GM18873 (cell line): ENCODE data around the gene FSTL4.

Experiments used
- ATAC-seq: cut with Tn5 transposase; IDR thresholded peaks from one replicate; pipeline ENCODE4 v1.9.1; 2021; ENCODE audit warnings: mild to moderate bottlenecking, moderate library complexity, moderate number of reproducible peaks; ENCODE audit not compliant: unreplicated experiment, low FRiP score

Gene FSTL4

DNA sequence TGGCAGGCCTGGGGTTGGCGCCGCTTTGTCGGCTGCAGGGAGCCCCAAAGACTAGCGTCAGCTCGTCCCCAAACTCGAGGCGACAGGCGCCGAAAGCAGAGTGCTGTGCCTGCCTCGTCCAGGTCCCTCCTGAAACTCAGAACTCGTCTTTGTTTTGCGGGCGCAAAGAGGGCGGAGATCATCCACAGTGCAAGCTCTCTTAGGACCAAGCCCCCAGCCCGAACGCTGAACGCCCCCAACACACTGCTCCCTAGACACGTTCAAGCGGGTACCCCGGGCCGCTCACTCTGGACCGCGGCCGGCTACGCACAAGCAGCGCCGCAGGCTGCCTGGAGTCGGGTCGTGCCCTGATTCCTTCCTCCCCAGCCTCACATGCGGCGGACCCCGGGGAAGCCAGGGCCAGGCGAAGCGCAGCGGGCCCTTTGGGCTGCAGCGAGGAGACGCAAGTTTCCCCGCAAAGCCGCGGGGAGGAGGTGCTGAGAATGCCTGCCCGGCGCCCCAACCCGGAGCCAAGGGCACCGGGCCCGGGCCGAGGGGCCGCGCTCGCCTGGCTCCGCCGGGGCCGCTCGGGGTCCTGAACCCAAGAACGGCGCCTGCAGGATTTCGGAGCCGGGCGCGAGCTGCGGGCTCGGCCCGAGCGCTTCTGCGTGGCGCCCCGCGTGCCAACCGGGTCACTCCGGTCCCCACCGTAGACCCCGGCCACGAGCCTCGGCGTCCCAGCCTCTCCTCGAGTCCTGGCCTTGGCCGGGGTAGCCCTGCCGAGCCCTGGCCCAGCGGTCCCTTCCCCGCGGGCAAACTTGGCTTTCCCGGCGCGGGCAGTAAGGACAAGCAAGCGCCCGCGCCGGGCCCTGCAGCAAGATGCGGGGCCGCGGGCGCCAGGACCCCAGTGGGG is 738 bp downstream of the FSTL4 start:
- no peak for ATAC-seq

DNA sequence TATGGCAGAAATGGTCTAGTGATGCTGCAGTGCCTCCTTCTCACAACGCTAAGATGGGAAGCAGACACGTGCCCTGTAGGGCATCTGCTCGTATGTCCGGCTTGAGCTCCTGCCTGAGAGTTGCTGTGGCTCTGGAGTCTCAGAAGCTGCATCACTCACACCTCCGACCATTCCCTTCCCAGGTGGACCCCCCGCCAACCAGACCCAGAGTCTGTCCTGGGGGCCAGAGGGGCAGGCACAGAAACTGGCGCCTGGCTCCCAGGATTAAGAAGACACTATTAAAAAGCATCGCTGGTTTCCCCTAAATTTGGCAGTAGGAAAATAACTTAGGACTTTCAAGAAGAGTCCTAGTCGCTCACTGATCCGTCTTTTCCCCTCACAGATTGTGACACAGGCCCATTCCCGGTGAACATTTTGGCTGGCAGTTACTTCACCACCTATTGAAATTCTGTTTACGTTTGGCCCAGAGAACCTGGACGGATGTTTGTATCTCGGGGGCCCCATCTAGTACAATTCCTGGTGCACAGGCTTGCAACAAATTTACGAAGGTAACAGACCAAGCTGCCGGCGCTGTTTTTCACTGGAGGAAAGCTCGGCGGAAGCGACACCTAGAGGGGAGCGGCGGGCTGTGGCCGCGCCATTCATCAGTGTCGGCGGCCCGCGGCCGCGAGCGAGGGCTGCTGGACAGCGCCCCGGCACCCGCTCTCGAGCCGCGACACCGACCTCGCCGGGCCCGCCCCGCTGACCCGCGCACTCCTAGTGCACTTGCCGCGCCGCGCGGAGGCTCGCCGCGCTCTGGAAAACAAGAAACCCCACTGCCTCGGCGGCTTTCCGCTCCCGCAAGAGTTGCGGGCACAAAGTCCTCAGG is 1.6 kb downstream of the FSTL4 start:
- ATAC-seq, result no peak

DNA sequence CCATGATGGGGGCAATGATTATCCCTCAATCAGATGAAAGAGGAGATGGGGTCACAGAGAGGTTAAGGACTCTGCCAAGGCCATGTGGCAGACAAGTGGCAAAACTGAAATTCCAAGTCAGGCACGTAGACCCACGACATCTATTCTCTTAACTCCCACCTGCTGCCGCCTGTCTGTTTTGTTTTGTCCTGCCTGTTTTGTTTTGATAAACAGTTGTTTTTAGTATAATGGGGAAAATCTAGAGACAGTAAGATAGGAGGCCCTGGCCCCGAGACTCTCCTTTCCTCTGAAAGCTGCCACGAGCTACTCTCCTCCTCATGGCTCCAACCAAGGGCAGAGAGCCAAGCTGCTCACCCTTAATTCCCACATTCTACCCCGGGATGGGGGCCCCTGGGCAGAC is 4.9 kb downstream of the FSTL4 start:
- ATAC-seq, result no peak

DNA sequence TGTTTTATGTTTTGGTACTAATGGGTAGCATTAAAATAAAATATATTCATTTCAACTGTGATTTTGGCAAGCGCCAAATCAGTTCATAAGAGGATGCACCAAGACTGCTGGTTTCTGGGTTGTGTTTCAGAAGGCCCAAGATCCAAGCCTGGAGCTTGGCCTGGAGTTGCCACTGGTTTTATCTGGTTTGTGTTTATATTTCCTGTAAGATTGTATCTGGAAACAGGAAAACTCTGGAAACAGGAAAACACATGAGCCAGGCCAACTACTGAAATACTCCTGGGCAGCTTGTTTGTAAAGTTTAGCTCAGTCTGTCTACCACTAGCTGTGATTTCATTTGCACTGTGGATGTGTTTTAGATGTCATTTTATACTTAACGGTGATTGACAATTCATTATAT is 5.5 kb downstream of the FSTL4 start:
- no peak for ATAC-seq

DNA sequence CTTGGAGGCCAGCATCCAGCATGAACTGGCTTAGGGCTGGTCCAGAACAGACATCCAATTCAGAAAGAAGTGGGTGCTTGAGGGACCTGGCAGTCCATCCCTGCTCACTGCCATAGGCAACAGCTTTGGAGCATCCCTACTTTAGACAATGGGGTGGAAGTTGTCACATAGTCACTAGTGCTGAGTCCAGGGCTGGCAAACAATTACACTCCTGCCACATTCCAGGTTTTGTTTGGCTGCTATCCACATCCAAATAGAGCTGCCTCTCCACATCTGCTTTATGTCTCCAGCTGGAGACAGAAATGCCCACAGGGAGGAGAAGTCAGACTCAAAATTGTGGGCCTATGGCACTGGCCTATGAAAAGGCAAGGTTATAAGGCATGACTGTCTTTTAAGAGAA is 7.0 kb downstream of the FSTL4 start:
- no peak for ATAC-seq

DNA sequence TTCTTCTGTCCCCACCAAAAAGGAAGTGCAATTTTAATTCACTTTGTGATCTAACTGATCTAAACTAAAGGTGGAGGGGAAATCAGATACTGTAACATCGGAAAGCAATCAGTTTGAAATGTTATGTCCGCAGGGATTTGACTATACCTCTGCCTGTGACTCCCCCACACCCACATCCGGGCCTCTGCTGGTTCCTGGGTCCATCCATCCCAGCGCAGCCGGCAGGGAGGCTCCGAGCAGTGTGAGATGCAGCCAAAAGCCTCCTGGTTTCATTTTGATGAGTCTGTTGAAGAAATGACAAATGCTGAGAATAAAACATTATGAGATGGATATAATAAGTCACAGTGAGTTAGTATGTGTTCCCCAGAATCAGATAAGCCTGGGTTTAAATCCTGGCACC is 8.6 kb downstream of the FSTL4 start:
- no peak for ATAC-seq

DNA sequence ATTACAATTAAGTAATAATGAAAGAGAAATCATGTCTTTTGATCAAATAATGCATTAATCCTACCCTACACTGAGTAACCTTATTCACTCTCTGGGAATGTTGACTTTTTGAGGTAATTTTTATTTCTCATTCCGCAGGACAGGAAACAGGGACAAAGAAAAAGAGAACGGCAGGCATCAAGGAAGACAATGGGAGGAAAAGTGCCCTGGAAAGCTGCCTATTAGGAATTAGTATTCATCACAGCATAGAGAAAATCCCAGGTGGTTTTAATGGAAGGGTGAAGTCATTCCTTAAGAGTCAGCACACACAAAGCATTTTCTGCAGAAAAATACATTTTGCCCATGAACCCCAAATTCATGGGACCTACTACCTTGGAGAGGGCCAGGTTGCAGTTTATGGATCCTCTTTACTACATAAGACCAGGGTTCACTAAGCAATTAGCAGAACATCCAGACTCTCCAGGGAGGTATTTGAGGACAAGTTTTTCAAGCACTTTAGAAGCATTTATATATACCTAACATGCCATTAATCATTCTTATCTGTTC is 9.4 kb downstream of the FSTL4 start:
- ATAC-seq, result no peak

DNA sequence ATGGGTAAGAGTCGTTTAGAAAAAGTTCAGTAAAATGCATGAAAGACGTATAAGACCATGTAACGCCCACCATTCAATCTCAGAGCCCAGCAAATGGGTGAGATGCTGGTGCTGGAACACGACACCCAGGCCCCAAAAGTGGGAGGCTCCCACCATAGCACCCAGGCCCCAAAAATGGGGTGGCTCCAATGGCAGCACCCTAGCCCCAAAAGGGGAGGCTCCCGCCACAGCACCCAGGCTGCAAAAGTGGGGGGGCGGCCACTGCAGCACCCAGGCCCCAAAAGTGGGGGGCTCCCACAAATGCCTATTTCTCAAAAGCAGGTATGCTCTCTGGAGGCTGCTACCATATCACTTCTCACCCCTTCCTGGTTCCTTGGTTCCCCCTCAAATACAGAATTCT is 12.7 kb downstream of the FSTL4 start:
- no peak for ATAC-seq

DNA sequence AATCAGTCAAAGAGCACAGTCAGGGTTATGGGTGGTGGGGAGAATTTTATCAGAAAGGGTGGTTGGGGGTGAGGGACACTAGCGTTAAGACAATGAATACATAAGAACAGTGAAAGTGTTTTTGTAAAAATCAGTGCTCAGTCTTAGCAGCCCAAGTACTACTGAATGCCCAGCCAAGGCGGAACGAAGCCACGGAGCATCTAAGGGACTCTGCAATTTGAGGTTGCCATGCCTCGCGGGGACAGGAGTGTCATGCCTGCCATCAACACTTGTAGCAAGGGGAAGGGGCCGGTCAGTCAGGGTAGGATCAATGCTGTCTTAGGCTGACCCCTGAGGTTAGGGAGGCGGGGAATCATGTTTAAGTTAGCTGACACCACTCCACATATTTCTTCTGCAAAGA is 13.3 kb downstream of the FSTL4 start:
- no peak for ATAC-seq

DNA sequence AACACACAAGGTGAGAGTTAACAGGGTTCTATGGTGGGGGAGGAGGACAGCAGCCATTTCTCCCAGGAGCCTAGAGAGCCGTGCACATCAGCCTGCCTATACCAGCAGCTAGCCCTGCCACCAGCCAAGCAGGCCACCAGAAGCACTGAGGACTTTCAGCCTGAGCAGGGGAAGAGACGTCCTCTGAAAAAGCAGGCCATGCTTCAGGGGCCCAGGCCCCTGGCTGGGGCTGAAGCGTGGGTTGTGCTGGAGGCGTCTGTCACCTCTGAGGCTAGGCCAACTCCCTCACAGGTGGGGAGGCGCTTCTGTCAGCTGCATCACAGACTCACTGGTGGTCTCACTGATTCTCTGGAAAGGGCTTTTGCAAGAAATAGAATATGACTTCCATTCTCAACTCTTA is 16.3 kb downstream of the FSTL4 start:
- no peak for ATAC-seq

DNA sequence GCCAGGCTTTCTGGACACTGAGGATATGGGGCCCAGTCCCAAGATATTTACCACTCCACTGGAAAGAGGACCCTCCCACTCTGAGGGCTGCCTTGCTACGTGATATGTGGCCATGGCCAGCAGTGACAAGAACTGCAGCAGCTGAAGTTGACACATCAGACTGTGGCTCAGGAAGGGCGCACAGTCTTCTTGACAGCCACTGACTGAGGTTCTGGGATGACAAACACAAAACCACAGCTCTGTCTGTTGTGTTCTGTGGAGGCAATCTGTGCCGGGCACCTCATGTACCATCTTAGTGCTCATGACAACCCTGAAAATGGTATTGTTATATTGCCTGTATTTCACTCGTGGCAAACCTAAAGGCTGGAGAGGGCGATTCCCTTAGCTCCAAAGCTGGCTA is 16.9 kb downstream of the FSTL4 start:
- ATAC-seq, result no peak

DNA sequence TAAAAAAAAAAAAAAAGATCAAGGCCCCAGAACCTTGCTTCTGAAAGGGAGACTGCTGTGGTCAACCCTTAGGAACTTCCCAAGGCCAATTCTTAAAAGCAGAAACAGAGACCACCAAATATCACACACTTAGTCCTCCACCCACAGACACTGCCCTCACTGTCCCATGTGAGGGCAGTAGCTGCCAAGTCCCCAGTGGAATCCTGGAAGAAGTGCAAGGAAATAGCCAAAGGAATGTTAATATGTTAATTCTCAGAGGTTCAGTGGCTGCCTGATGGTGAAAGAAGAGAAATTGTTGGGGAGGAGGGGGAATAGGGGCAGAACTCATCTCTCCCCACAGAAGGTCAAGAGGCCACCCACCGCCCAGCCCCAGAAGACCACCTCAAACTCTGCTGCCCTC is 23.1 kb downstream of the FSTL4 start:
- ATAC-seq, result no peak

DNA sequence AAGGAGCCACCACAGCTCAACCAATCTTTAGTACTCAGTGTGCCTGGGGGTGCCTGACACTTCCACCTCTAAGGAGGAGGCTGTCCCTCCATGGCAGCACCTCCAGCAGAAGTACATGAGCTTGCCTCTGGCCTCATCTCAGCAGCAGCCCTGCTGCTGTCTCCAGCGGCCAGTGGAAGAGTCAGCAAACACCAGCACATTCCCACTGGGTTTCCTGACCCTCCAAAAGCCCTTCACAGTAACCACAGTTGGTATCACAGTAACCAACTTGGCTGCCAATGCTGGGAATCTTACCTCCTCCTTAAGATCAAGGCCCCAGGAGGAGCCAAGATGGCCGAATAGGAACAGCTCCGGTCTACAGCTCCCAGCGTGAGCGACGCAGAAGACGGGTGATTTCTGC is 29.4 kb downstream of the FSTL4 start:
- ATAC-seq, result no peak

DNA sequence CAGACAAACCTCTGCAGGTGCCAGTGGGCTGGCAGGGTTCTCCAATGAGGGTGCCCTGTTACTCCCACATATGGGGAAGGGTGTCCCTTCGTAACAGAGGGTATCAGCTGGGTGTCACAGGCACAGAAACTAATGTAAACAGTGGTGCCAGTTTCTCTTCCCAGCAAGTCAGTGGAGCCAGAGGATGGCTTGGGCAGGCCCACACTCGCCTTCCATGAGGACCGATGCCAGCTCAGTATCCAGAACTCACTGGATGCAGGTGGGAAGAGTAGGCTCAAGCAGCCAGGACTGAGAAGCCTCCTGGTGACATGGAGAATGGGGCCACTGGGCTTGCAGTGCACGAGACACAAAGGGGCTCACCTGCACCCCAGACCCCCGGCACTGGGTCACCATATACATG is 30.4 kb downstream of the FSTL4 start:
- ATAC-seq, result no peak

DNA sequence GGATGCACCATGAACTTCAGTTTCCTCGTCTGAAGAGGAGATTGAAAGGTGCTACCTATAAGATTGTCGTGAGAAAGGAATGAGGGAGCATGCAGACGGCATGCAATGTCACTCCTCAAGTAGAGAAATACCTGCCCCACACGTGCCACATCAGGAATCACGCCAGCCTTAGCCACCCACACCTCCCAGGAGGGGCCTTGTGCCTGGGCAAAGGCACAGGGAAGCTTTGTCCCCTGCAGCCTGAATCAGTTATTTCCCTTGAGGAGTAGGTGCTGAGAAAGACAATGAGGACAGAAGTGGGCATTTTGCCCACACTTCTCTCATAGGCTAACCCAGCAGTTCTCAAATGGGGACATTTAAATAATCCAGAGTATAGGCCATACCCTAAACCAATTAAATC is 31.0 kb downstream of the FSTL4 start:
- no peak for ATAC-seq

DNA sequence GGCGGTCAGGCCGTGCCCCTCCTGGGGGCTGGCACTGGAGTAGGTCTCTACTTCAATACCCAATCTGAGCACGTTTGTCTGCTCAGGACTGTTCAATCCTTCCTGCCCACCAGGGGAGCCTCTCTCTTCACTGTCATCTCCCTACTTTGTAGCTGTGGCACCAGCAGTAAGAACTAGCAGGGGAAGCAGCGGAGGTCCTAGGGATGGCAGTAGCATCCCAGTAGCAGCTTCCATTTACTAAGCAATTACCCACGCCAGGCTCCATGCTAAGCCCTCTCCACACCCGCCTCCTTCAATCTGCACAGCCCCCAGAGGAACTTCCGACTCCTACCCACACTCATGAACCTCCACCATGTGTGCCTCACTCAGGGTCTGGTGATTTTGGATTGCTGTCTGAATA is 31.7 kb downstream of the FSTL4 start:
- ATAC-seq, result no peak

DNA sequence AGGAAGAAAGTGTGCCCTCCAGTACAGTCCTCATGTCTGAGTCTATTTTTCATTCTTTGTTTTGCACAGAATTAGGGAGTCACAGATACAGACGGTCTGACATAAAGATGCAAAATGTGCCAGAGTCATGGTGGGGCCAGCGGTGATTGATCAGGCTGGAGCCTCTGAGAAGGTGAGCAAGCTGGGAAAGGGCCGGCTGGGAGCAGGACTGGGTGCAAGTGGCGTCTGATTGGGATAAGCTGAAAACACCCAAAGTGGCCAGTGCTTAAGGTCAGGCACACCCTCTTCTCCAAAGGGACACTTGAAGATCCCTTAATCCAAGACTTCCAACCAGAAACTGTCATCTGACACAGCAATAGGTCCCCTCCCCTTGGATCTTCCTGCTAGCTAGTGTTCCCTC is 32.6 kb downstream of the FSTL4 start:
- ATAC-seq, result no peak

DNA sequence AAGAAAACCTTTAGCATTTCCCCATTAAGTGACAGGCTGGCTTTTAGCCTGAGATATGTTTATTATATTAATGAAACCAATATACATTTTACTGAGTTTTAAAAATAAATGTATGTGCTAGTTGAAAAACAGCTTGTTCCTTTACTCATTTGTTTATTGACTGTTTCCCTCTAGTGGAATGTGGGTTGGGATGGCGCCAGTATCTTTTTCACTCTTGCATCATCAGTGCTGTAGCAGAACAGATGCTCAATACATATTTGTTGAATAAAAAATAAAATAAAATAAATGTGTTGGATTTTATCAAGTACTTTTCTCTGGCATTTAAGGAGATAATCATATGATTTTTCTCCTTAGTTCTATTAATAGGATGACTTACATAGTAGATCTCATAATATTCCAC is 43.0 kb downstream of the FSTL4 start:
- no peak for ATAC-seq

DNA sequence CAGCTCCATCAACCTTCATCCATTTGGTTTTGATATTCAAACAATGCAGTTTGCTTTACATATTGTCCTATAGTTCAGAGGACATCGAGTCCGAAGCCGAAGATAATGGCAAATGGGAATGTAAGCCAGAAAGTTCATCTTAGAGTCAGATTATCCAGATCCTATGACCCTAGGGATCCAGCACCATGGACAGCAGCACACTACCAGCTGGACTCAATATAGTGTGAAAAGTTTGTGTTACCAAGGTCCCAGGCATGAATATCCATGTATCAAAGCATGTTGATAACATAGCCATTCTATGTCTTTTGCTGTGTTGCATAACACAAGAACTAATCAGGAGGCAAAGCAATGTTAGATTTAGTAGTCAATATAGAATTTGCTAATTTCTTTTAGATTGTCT is 46.3 kb downstream of the FSTL4 start:
- no peak for ATAC-seq

DNA sequence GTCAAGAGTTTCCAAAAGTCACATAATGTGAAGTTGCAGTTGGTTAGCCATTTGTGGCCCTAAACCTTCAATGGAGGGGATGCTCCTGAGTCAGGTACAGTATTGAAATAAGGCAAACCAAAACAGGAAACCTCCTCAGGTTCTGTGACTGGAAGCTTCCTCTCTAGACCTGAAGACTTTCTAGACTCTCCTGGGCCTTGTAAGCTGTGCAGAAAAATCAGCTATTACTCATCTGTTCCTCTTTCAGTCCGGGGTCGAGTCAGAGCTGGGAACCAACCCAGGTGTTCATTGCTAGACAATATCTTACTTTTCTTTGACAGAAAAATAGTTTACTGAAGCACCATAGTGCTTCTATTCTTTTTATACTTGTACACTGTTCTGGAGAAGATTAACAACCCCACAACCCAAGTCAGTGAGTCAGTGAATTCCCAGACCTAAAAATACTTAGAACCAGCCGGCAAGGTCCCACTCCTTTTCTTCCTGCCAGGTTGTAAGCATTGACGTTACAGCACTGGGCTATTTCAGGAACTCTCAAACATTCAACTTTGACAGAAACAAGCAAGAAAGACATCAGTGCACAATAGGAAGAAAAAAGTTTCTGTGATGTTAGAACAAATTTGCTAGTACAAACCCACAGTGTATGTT is 47.3 kb downstream of the FSTL4 start:
- ATAC-seq, result no peak

DNA sequence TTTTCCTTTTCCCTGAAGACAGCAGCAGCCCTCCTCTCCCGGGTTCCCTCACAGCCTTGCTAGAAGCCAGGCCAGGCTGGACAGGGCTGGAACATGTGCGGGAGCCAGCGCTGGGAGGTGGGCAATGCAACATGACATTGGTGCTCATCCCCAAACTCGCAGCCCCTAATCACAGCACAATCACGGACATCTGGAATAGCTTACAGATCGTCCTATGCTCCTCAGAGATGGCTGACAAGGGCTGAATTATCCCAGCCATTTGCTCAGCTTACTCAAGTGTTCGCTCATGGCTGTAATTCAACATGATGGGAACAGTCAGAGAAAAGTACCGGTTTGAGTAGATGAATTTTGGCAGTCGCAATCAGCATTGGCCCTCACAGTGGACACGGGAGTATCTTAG is 49.8 kb downstream of the FSTL4 start:
- ATAC-seq, result no peak
